Mucosa of gallbladder (tissue), 1 donor: Measurements from ENCODE around the gene POU3F1. TPM values are rescaled to one million over a fixed set of nuclear protein-coding genes. Genes with fewer than 3 reads are reported as not detected.

ENCODE experiments used
- DNase-seq: peaks from one replicate; pipeline ENCODE4 v3.0.0-alpha.2; 2020; ENCODE audit warnings: low spot score
- total RNA-seq: library from RNA; stranded (reverse); gene quantifications from one replicate; pipeline ENCODE4 v1.2.1, GENCODE V29; 2021
- donor health status: DM: no; HTN: no; CAD: no.

The POU3F1 gene
- total RNA-seq, 1 donor from 2014 or later: 0.09 TPM

- DNase-seq: no peak
Observed at GRCh38 chr1:38004284-38005108, 42.1 kb downstream of the POU3F1 start.

DNA sequence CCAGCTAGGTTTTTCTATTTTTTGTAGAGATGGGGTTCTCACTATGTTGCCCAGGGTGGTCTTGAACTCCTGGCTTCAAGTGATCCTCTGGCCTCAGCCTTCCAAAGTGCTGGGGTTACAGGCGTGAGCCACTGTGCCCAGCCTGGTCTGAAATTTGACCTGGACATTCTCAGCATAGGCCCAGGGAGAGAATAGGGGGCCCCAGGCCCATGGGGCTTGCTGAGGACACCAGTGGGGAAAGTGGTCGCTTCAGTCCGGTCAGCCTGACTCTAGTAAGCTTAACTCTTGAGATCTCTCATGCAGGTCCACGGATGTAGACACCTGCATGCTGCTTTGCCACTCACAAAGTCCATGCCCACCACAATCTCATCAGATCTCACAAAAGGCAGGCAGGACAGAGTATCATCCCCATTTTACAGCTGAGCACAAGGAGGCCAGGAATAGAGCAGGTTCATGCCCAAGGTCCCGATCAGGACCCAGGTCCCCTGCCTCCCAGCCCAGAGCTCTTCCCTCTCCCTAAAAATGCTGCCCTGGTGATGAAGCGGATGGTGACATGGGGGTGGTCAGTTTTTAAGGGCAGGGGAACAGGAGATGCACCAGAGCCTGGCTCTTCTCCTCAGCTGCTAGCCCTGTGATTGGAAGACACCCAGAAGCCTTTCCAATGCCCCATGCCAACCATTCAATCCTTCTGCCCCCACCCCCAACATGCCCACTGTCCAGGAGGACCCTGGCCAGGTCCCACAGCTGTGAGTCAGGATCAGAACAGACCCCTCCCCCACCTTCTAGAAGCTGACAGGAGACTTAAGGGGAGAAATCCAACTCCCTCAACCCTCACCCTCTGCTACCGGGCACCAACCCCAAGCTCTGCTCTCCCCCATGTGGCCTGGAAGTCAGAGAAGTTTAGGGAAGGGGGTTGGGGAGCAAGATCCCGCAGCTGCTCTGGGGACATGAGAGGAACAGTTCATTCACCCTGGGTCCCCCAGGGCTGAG is 43.0 kb downstream of the POU3F1 start:
- no peak for DNase-seq

GRCh38 chr1:38000529-38001455 is 45.8 kb downstream of the POU3F1 start:
- no peak for DNase-seq

GRCh38 chr1:38000233-38000528 is 46.4 kb downstream of the POU3F1 start:
- no peak for DNase-seq

- no peak for DNase-seq
Observed at GRCh38 chr1:37999430-38000232, 47.0 kb downstream of the POU3F1 start.

DNA sequence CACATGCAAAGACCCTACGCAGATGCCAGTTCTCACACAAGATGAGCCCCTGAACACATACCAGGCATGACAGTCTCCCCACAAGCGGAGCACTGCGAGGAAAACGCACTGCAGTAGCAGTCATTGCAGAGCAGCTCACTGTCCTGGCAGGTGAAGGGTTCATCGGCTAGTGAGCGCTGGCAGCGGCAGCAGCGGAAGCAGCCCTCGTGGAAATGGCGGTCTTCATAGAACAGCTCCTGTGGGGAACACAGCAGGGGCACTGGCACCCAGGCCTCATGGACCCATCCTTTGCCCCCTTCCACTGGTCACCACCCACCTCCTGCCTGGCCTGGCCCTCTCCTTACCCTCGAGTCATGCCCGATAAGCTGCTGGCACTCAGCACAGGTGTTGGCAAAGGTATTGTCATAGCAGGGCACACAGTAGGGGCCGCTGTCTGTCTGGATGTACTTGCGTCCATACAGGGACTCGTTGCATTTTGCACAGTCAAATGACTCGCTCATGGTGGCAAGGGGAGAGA is 47.6 kb downstream of the POU3F1 start:
- no peak for DNase-seq

- DNase-seq: no peak
Observed at GRCh38 chr1:37998089-37998808, 48.3 kb downstream of the POU3F1 start.

- DNase-seq: no peak
Observed at GRCh38 chr1:37997256-37998088, 49.1 kb downstream of the POU3F1 start.

DNA sequence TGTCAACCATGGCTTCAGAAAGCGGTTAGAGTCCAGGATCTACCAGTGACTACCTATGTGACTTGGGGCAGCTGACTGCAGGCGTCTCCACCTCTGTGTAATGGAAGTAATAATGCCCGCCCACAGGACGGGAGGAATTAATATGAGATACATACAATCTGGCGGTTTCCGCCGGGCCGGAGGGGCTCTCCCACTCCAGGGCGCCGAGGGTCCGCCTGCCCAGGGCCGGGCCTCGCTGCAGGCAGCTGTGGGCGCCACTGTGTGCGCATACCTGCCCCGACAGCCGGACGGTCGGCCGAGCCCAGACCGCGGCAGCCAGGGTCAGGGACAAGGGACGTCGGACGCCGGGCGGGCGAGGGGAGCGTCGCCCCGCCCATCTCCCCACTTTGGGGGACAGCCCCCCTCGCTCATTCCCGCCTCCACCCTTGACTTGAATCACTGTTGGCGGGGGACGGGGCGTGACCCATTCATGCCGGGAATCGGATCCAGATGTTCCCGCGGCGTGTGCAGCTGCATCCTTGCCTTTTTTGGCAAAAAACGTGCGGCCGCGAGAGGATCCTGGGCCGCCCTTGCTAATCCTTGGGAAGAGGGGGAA is 50.7 kb downstream of the POU3F1 start:
- DNase-seq: peak; percentile 56

GRCh38 chr1:37994886-37995566 is 51.6 kb downstream of the POU3F1 start:
- DNase-seq: no peak

Other genes with a start within 250 kb of the POU3F1 start
- 69.6 TPM for gene C1orf122, start 239.0 kb downstream of the POU3F1 start, total RNA-seq
- 11.5 TPM for gene YRDC, start 238.6 kb downstream of the POU3F1 start, total RNA-seq
- gene MTF1, start 187.2 kb downstream of the POU3F1 start, total RNA-seq: 18.6 TPM
- gene INPP5B, start 99.7 kb downstream of the POU3F1 start, total RNA-seq: 25.8 TPM
- 39.0 TPM for gene SF3A3, start 56.8 kb downstream of the POU3F1 start, total RNA-seq
- gene FHL3, start 41.3 kb downstream of the POU3F1 start, total RNA-seq: 11.2 TPM
- 17.7 TPM for gene UTP11, start 34.1 kb downstream of the POU3F1 start, total RNA-seq